Small intestine (tissue), 16 donors: ENCODE results near the gene CLECL1. TPM values are rescaled to one million over a fixed set of nuclear protein-coding genes. Genes with fewer than 3 reads are reported as not detected.

Source experiments
- DNase-seq, 2 donors: peaks; one replicate each; pipeline versions ENCODE4 v3.0.0 to v3.0.0-alpha.2; 2013
- FAIRE-seq: peaks from 2 replicates; lab custom pipeline; 2012; peaks lifted over from hg19 to GRCh38; lab: Jason Lieb, UNC
- H3K27ac ChIP-seq, 3 donors: one replicate each; pipeline ENCODE4 v1.5.1; 2013; ENCODE audit warnings: low read length in 2 of 3, mild to moderate bottlenecking in 2 of 3, control low read depth in 1 of 3, inconsistent platforms in 1 of 3, low read depth in 1 of 3, moderate library complexity in 1 of 3
- H3K27me3 ChIP-seq, 3 donors: one replicate each; pipeline ENCODE4 v1.6.1; 2013; ENCODE audit warnings: low read length in 3 of 3, inconsistent platforms in 1 of 3; ENCODE audit not compliant: control insufficient read depth in 3 of 3, insufficient read depth in 3 of 3
- H3K36me3 ChIP-seq, 3 donors: one replicate each; pipeline ENCODE4 v1.6.1; 2013; ENCODE audit warnings: low read length in 3 of 3, inconsistent platforms in 1 of 3, low read depth in 1 of 3, mild to moderate bottlenecking in 1 of 3, moderate library complexity in 1 of 3; ENCODE audit not compliant: control insufficient read depth in 3 of 3, insufficient read depth in 2 of 3
- H3K4me1 ChIP-seq, 3 donors: one replicate each; pipeline ENCODE4 v1.6.1; 2013; ENCODE audit warnings: low read length in 2 of 3, inconsistent platforms in 1 of 3, low read depth in 1 of 3, mild to moderate bottlenecking in 1 of 3, moderate library complexity in 1 of 3; ENCODE audit not compliant: control insufficient read depth in 3 of 3, insufficient read depth in 2 of 3
- H3K4me3 ChIP-seq, 3 donors: one replicate each; pipeline ENCODE4 v1.5.1; 2013; ENCODE audit warnings: low read length in 3 of 3, control low read depth in 1 of 3, inconsistent platforms in 1 of 3, low read depth in 1 of 3, mild to moderate bottlenecking in 1 of 3, moderate library complexity in 1 of 3
- H3K9me3 ChIP-seq, 2 donors: one replicate each; pipeline ENCODE4 v1.6.1; 2013; ENCODE audit warnings: low read depth in 1 of 2, low read length in 1 of 2; ENCODE audit not compliant: control insufficient read depth in 2 of 2, insufficient read depth in 1 of 2
- WGBS, 3 donors: extraction: QIAGEN DNeasy Blood & Tissue Kit; methylation state at CpG; one replicate each; pipeline ENCODE4 v1.1.7; 2013; 5-methylcytosine and 5-hydroxymethylcytosine counted together
- long read RNA-seq, 10 donors: transcript quantifications; one replicate each; lab custom pipeline, GENCODE V29; 2026
- polyA plus RNA-seq, 4 donors: library from polyadenylated mRNA; stranded (reverse) in 3 of 4; unstranded in 1 of 4; fragments of 200-250 nt in 3 of 4; fragments of 120-200 nt in 1 of 4; gene quantifications; one replicate each; pipeline versions ENCODE4 v1.2.1 to v1.2.3, GENCODE V29; 2013
- donor health status: healthy with polysubstance abuse.
- donor health status: control.
- donor health status: control.
- donor health status: Bipolar disorder and iron deficiency.
- donor health status: healthy.

CLECL1 gene
- polyA plus RNA-seq: 1 to 10 TPM in 1 of 4 donors, under 1 TPM in 2, not detected in 1; 0.58 to 2.4 (median 0.92) TPM
- long read RNA-seq, donor 1: 0 reads
- long read RNA-seq, donor 2: 0 reads
- long read RNA-seq, donor 3: 0 reads
- long read RNA-seq, donor 4: 0 reads
- long read RNA-seq, donor 5: 0 reads
- long read RNA-seq, donor 6: 0 reads
- long read RNA-seq, donor 7: 0 reads
- long read RNA-seq, donor 8: 0 reads
- long read RNA-seq, donor 9: 0 reads
- long read RNA-seq, donor 10: 0 reads

DNA sequence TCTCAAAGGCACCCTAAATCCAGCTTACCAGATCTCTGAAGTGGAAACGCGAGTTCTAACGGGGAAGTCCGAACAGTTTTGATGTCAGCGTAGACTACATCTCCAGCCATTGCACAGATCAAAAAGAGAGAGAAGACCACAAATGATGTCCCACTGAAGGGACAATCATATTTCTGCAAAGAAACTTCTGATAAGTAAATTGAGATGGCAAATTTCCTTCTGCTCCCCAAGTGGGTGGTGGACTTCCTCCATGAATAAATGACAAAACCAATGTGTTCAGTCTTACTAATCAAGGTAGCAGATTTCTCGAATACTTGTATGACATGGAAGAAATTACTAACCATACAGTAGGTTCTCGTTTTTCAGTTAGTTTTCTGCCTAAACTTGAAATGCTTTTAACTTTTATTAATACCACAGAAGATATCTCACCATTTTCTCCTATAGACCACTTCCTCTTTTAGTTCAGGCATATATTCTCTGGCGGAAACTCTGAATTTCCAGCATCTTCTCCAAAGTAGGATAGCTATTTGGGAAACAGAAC lies at the start of gene CLECL1:
TSS of gene CLECL1 (minus strand) at position 177 of the 541 bp plus-strand sequence.
- peak within 1 kb of the TSS in 1 of 3 donors; percentile 72 for H3K27ac ChIP-seq
- H3K36me3 ChIP-seq: no peaks in the 10 kb centered on the region
- H3K27me3 ChIP-seq: no peaks in the 10 kb centered on the region
- H3K4me3 ChIP-seq: no peak within 1 kb of the TSS
- DNase-seq: no peak
- 69 to 75% (median 74%) methylated on average over 8 of the region's 8 CpGs for WGBS, 3 donors
- no peak for FAIRE-seq
- H3K9me3 ChIP-seq: no peaks in the 10 kb centered on the region
- no peaks in the 10 kb centered on the region for H3K4me1 ChIP-seq

DNA sequence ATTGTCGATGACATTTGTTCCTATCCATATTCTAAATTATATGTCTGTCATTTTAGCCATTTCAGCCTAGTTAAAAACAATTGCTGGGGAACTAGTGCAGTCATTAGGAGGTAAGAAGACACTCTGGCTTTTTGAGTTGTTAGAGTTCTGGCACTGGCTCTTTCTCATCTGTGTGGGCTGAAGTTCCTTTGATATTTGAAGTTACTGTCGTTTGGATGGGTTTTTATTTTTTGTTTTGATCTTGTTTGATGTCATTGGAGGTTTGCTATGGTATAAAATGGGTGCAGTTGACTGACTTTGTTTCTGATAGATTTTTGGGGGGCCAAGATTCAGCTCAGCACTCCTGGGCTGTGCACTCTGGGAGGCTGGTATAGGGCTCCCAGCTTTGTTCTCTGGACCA lies 48.5 kb upstream of the CLECL1 start:
- Histone ChIP-seq H3K27me3 (no peaks in the 10 kb centered on the region), H3K27ac (no peak overlapping the region), H3K4me1 (no peaks in the 10 kb centered on the region), H3K9me3 (no peaks in the 10 kb centered on the region), H3K4me3 (no peak overlapping the region), H3K36me3 (no peaks in the 10 kb centered on the region)
- FAIRE-seq: no peak
- DNase-seq: no peak
- WGBS, 3 donors: 76 to 82% (median 79%) methylated on average over 2 of the region's 2 CpGs

GRCh38 chr12:9779209-9779608 lies 46.3 kb upstream of the CLECL1 start:
- 48 to 67% (median 53%) methylated on average over 4 of the region's 4 CpGs for WGBS, 3 donors
- FAIRE-seq: no peak

DNA sequence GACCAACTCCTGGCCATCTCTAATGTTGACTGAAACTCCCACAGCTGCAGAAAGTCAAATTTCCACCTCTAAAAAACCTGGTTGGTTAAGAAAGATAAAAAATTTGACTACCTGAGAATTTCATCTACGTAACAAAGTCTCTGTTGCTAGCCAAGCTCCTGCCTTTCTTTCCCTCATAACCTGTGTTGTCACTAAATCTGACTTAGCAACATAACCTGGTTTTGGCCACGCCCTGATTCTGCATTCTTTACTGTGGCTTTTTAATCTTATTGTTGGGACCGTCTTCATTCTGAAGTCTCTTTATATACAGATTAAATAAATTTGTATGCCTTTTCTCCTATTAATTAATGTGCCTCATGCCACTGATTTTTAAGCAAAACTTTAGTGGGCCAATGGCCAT lies 43.9 kb upstream of the CLECL1 start:
- H3K9me3 ChIP-seq: no peaks in the 10 kb centered on the region
- peaks cover 0 to 7% (median 2%) of the 10 kb centered on the region in 3 donors for H3K4me1 ChIP-seq
- no peak overlapping the region for H3K4me3 ChIP-seq
- DNase-seq: no peak
- no peak overlapping the region for H3K27ac ChIP-seq
- no peaks in the 10 kb centered on the region for H3K36me3 ChIP-seq
- no peaks in the 10 kb centered on the region for H3K27me3 ChIP-seq
- WGBS, 3 donors: 63 to 83% (median 66%) methylated on average over 3 of the region's 3 CpGs
- FAIRE-seq: no peak

More at GRCh38 chr12:9779209-9779608, 46.3 kb upstream of the CLECL1 start:
- Histone ChIP-seq H3K27me3 (no peaks in the 10 kb centered on the region), H3K4me1 (peaks cover 0 to 6% (median 2%) of the 10 kb centered on the region in 3 donors), H3K27ac (no peak overlapping the region), H3K4me3 (no peak overlapping the region), H3K9me3 (no peaks in the 10 kb centered on the region), H3K36me3 (no peaks in the 10 kb centered on the region)
- DNase-seq: no peak

DNA sequence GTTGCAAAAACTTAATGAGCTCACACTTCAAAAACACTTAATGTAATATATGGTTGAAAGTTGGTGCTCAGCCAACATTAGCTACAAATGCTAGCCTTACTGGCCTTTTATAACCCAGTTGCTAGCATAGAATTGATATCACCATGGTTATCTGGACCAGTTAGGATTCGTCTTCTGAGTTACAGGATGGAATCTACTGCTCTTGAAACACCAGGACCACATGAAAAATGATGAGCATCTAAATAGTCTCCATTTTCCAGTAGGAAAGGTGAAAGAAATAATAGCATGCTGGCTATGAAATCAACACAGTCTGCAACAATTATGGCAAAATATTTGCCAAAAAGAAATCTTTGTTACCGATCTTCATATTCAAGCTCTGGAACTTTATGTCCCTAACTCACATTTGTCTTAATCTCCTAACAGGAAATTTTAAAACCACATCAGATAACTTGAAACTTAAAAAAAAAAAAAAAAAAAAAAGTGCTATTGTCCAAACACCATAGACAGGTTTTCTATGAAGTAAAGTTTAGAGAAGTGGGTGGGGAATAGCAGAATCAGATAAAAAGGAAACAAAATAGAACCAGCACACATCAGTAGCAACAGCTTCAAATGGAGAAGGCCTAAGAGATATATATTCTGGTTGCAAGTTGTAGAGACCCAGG lies 40.5 kb upstream of the CLECL1 start:
- Histone ChIP-seq H3K27me3 (no peaks in the 10 kb centered on the region), H3K4me3 (no peak overlapping the region), H3K27ac (peak overlapping the region in 1 of 3 donors; percentile 20), H3K36me3 (no peaks in the 10 kb centered on the region), H3K9me3 (no peaks in the 10 kb centered on the region), H3K4me1 (peaks cover 0 to 7% (median 2%) of the 10 kb centered on the region in 3 donors)
- no peak for FAIRE-seq
- peak in 1 of 2 donors; percentile 27 for DNase-seq
- 67 to 69% (median 68%) methylated on average over 2 of the region's 2 CpGs for WGBS, 3 donors

DNA sequence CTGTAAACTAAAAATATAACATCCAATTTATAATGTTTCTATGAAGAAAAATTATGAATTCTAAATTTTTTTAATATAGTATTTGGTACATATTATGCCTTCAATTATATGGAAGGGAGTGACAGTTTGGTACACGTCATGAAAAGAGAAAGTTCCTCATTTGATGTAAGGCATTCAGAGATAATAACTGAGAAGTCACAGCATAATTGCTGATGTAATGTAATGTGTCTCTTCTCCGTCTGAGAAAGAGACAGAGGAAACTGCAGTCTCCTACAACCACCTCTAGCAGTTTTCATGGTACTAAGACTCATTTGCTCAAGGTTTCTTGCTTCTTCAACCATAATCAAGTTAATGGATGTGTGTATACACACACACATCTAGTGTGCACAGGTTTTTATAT lies 30.1 kb upstream of the CLECL1 start:
- FAIRE-seq: no peak
- 55 to 75% (median 57%) methylated on average over 2 of the region's 2 CpGs for WGBS, 3 donors
- H3K27ac ChIP-seq: no peak overlapping the region

DNA sequence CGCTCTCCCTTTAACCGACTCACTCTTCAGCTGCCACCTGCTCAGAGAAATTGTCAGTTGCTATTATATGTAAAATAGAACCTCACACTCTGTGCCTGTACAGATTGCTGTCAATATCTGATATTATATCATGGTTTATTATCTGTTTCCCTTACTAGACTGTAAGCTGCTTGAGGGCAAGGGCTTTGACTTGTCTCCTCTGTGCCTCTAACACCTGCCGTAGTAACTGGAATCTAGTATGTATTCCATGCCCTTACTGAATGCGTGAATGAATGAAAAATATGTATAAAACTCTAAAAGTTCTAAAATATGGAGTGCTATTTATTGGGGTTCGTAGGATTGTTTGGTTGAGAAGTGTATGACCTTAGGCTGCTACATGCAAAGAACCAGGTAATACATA lies 29.5 kb upstream of the CLECL1 start:
- Histone ChIP-seq H3K4me3 (no peak overlapping the region), H3K27me3 (no peaks in the 10 kb centered on the region), H3K9me3 (no peaks in the 10 kb centered on the region), H3K4me1 (peaks cover 0 to 7% (median 2%) of the 10 kb centered on the region in 3 donors), H3K36me3 (no peaks in the 10 kb centered on the region), H3K27ac (peak overlapping the region in 1 of 3 donors; percentile 46)
- DNase-seq (no peak), FAIRE-seq (no peak)
- 95 to 96% (median 95%) methylated on average over 5 of the region's 5 CpGs for WGBS, 3 donors

More for the DNA sequence above, 30.1 kb upstream of the CLECL1 start:
- DNase-seq: no peak
- H3K36me3 ChIP-seq: no peaks in the 10 kb centered on the region
- H3K27me3 ChIP-seq: no peaks in the 10 kb centered on the region
- peaks cover 0 to 7% (median 2%) of the 10 kb centered on the region in 3 donors for H3K4me1 ChIP-seq
- H3K9me3 ChIP-seq: no peaks in the 10 kb centered on the region
- no peak overlapping the region for H3K4me3 ChIP-seq

DNA sequence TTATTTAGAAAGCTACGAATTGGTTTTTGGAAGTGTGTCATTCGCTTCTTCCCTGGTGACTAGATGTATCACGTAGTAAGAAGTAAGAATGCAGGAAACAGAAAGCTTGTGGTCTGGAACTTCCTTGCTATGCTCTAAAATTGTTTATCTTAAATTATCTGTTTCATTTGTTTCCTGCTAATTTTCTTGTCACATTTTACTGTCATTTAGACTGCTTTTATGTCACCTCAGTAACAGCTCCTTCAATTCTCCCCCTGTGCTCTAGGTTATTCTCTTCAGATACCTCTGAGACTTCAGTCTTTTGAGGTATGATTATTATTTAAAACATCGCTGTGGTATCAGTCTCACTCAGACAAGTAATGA lies 28.5 kb upstream of the CLECL1 start:
- WGBS, 3 donors: 46 to 76% (median 55%) methylated on average over 4 of the region's 4 CpGs
- Histone ChIP-seq H3K27me3 (no peaks in the 10 kb centered on the region), H3K27ac (peak overlapping the region; percentile 14 to 83 (median 41)), H3K4me3 (no peak overlapping the region), H3K36me3 (no peaks in the 10 kb centered on the region), H3K9me3 (no peaks in the 10 kb centered on the region), H3K4me1 (peaks cover 0 to 7% (median 2%) of the 10 kb centered on the region in 3 donors)
- FAIRE-seq: no peak
- DNase-seq: peak in 1 of 2 donors; percentile 37
